Adipose tissue (tissue), 3 donors: Measurements from ENCODE around the gene ERI3. TPM values are rescaled to one million over a fixed set of nuclear protein-coding genes. Genes with fewer than 3 reads are reported as not detected.

Experiments
- H3K27ac ChIP-seq: one replicate; pipeline ENCODE4 v1.5.1; 2013; ENCODE audit warnings: low read depth, low read length
- WGBS, 3 donors: extraction: QIAGEN DNeasy Blood & Tissue Kit; methylation state at CpG; one replicate each; pipeline ENCODE4 v1.1.7; 2013; 5-methylcytosine and 5-hydroxymethylcytosine counted together
- polyA plus RNA-seq, 3 donors: library from polyadenylated mRNA; stranded (reverse); fragments of 200-250 nt; gene quantifications; one replicate each; pipeline ENCODE4 v1.2.3, GENCODE V29; 2013
- donor health status: healthy with polysubstance abuse.
- donor health status: Bipolar disorder and iron deficiency.
- donor health status: healthy.

Gene ERI3
- polyA plus RNA-seq, 3 donors = 23.1 to 36.3 (median 33.3) TPM

DNA sequence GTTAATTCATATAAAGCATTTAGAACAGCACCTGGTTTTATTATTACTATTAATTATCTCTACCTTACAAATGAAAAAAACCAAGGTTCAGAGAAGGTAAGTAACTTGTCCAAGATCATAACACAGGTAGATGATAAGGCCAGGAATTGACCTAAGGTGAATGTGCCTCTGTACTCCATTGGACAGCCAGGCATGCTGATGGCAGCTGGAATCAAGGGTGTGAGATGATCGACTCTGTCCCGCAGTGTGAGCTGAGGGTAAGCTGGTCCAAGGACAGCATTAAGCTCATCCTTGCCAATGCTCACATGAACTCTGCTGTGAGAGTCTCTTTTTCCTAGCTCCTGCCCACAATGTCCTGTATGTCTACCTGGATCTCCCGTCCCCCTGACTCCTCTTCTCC is 83.4 kb downstream of the ERI3 start:
- H3K27ac ChIP-seq = no peak overlapping the region
- 95 to 100% (median 98%) methylated on average over 3 of the region's 3 CpGs for WGBS, 3 donors

DNA sequence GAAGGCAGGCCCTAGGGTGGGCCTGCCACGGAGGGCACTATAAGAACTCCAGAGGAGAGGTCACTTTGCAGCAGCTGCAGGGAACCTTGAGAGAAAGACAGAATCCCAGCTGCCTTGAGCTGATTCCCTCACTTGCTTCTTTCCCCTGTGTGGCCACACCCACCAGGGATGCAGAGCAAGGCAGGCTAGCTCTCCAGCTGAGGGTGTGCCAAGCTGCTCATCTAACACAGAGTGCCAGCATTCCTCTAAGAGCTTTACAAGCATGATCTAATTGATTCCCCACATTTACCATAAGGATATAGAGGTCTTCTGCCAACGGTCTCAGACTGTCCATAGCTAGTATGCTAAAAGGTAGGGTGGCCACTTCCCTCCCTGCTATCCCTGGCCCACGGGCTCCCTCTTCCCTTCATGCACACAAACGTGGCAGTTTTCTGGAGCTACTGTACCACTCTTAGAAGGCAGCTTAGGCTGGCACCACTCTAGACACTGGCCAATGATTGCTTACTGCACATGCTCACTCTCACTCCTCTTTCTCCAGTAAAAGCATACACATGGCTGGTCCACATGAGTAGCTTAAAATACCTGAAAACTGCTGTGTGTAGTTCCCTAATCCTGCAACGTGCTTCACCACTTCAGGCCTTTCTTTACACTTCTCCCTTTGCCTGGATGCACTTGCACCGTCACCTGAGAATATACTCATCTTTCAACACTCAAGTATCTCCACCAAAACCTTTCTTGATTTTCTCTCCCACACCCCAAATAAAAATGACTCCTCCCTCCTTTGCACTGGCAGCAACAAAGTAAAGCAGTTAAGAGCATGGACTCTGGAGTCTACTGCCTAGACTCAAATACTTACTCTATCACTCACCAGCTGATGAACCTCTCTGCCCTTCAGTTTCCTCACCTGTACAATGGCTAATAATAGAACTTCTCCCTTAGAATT is 84.1 kb downstream of the ERI3 start:
- WGBS, 3 donors = 72 to 86% (median 82%) methylated on average over 6 of the region's 6 CpGs
- no peak overlapping the region for H3K27ac ChIP-seq

DNA sequence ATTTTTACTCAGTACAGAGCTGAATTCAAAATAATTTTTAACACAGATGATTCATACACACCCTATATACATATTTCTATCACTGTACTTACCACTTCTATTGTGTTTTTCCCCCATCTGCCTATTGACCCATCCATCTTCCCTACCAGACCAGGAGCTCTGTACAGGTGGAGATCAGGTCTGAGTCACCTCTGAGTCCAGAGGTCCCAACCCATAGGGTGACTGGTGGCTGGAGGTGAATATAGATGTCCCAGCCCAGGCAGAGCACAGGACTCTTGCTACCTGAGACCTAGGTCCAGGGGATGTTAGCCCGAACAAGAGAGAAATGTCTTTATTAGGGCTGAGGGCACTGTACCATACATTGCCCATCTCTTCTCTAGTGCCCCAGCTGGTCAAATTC is 87.0 kb downstream of the ERI3 start:
- H3K27ac ChIP-seq = no peak overlapping the region
- 93 to 100% (median 97%) methylated on average over 1 of the region's 1 CpG for WGBS, 3 donors

DNA sequence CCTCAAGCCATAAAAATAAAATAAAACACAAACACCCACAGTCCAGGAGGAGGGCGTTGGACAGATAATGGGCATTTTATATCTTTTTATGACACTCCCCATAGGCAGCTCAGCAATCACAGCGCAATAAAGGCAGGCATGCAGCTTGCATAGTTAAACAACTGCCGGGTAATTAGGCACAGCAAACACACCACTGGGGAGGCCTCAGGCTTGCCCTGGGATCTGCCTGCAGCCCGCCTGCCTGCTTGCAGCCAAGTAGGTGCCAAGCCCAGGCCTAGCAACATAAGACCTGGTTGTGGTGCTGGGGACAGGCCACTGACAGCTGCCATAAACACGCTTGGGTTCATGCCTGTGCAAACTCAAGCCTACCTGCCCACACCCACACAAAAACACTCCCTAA is 87.6 kb downstream of the ERI3 start:
- 89 to 94% (median 94%) methylated on average over 5 of the region's 5 CpGs for WGBS, 3 donors
- H3K27ac ChIP-seq = no peak overlapping the region

DNA sequence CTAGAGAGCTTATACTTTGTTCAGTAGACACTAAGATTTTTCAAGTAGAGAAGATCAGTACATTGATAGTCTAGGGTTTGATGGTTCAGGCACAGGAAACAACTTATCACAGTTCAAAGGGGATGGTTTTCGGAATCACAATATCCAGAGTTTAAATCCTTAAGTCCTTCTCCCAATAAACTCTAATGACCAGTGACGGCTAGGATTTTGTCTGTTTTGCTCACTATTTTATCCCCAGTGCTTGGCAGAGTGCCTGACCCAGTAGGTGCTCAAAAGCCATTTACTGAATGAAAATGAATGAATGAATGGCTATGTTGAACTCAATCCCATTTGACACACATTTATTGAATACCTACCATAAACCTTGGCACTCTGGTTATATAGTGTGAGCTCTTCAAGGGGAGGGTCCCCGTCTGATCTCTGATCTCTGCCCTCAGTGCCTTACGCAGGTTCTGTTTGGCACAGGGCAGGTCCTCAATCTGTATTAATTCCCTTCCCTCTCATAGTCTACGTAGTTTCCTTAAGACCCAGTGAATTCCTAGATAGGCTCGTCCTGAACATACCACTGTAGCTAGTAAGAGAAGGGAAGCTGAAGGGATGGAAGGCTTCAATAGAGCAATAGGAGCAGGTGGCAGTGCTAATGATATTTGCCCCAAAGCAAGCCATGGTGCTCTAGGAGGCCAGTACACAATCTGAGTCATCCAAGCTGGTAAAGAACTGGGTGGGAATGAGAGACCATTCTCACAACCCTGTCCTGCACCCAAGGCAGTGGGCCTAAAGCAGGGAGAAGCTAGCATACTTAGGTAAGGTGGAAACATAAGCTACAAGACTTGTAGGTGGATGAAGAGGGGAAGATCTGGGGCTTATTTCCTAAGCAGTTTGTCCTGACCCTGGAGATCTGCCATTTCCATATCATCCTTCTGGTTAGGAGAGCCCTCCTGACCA is 88.4 kb downstream of the ERI3 start:
- 91 to 98% (median 96%) methylated on average over 6 of the region's 6 CpGs for WGBS, 3 donors

DNA sequence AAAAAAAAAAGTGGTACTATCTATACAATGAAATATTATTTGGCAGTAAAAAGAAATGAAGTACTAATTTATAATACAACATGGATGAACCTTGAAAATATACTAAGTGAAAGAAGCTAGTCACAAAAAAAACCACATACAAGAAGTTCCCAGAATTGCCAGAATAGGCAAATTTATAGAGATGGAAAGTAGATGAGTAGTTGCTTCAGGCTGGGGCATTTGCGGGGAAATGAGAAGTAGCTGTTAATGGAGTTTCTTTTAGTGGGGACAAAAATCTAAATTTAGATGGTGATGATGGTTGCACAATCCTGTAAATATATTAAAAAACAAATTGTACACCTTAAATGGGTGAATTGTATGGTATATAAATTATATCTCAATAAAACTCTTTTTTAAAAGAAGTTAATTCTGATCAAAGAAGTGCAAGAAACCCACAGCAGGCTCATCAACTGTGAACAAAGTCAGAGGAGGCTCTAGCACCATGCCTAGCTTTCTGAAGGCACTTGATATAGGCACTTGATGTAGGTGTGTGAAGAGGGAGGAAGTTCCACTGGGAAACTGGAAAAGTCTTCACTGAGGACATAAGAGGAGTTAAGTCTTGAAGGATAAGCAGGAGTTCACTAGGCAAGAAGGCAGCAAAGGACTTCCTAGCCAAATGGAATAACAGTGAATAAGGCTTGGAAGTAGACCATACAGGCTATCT is 89.2 kb downstream of the ERI3 start:
- no peak overlapping the region for H3K27ac ChIP-seq
- WGBS, 3 donors = 81 to 91% (median 87%) methylated on average over 1 of the region's 1 CpG

More for the DNA sequence above, 88.4 kb downstream of the ERI3 start:
- H3K27ac ChIP-seq = no peak overlapping the region

DNA sequence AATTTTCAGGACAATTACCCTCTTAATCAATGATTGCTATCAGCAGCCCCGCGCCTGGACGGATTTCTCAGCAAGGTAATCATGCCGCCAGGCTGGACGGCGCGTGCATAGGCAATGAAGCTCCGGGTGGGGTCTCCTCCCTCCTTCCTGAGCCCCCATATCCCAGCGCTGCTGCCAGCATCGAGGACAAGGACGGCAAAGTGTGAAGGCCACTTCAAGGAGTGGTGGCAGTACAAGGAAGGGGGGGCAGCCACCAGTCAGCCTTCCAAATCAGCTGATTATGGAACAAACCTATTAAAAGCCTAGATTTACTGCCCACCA is 90.6 kb downstream of the ERI3 start:
- H3K27ac ChIP-seq = no peak overlapping the region
- WGBS, 3 donors = 91 to 93% (median 92%) methylated on average over 11 of the region's 11 CpGs

DNA sequence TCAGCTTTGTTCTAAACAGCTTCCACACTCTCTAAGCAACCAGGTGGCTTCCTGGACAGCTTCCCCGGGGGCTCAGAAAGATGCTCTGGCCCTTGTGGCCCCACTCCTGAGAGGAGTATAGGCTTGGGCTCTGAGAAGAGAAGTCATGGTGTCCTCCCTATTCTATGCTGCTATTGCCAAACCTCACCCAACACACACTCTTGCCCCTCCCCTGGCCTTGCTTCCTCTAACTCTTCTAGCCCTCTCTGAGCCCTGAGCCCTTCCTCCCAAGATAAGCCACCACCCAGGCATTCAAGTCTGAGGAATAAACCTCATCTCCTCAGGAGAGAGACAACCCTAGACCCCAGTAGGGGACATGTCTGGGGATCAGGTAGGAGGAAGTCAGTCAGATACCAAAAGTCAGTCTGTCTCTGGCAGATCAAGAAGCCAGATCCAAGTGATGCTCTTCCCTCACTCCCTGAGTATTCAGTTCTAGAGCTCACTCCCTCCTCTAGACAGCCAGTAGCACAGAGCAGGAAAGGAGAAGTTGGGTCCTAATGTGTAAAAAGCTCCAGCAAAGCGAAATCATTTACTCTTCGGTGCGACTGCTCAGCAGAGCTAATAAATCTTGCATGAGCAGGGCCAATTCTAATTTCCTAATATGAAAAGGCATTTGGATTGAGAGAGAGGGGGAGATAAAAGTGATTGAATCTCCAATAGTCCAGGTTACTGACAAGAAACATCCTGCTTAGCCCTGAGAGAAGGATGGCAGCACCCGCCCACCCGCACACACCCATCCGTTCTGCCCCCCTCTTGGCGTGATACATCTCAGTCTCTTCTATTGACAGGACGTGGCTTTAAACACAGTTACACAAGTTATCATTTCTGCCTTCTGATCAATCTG is 91.2 kb downstream of the ERI3 start:
- H3K27ac ChIP-seq = no peak overlapping the region
- WGBS, 3 donors = 85 to 92% (median 89%) methylated on average over 9 of the region's 9 CpGs

DNA sequence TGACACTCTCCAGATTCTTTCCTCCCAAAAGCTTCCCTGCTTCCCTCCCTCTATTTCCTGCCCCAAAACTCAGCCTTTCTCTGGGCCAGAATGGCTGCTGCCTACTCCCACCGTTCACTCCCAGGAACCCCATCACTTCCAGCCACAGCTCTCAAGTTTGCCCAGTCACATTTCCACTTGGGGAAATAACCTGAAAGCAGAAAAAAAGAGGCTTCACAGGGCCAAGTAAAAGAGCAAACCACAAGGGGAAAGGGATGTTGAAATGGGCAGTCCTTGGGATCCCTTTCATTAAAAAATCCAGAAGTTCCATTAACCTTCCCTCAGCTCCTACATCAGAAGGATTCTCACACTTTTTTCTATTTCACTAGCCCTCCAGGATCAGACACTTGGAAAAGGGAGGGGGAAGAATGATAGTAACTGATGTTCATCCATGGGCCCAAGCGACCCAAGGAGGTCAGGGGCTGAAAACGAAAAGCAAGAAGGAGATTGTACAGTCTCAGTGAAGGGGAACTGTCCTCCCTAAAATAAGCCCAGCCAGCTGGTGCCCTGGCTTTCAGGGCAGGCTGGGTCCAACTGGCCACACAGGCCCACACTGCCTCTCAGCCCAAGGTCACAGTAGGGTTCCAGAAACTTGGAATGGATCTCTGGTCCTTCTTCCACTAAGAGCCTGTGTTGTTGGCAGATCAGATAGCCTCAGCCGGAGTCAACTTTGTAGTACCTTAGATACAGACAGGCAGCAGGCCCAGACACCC is 92.1 kb downstream of the ERI3 start:
- H3K27ac ChIP-seq = no peak overlapping the region
- WGBS, 3 donors = 77 to 81% (median 81%) methylated on average over 4 of the region's 4 CpGs

DNA sequence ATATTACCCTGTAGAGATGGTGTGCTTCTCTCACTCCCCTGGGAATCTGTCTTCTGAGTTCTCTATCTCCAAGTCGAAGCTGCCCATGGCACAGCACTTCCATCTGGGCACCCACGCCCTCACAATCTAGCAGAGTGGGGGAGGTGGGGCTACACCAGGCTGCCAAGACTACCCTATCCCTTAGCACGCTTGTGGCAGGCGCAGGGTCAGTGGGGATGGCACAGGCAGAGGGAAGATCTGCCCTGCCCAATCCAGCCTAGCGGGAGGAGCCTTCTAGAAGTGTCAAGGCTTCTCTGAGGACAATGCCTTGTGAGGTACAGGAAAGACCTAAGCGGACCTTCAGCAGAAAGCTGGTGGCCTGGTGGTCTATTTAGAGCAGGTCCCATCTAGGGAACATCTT is 92.6 kb downstream of the ERI3 start:
- WGBS, 3 donors = 91 to 96% (median 91%) methylated on average over 6 of the region's 6 CpGs
- no peak overlapping the region for H3K27ac ChIP-seq

DNA sequence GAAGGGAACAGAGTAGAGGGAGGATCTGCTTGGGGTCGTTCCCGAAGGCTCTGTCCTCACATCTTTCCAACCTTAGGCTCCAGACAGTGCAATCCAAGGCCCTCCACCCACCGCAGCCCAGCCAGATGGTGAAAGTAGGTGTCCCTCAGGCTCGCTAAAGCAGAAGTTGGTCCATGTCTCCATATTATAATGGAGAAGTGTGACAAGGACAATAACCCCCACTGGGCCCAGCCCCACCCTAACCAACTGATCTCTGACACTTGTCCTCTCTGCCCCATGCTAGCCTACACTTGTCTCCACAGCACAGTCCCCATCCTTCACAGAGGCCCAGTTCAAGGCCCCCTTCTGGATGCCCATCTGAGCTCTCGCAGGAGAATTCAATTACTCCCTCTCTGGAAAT is 93.1 kb downstream of the ERI3 start:
- H3K27ac ChIP-seq = no peak overlapping the region
- 73 to 96% (median 79%) methylated on average over 5 of the region's 5 CpGs for WGBS, 3 donors

DNA sequence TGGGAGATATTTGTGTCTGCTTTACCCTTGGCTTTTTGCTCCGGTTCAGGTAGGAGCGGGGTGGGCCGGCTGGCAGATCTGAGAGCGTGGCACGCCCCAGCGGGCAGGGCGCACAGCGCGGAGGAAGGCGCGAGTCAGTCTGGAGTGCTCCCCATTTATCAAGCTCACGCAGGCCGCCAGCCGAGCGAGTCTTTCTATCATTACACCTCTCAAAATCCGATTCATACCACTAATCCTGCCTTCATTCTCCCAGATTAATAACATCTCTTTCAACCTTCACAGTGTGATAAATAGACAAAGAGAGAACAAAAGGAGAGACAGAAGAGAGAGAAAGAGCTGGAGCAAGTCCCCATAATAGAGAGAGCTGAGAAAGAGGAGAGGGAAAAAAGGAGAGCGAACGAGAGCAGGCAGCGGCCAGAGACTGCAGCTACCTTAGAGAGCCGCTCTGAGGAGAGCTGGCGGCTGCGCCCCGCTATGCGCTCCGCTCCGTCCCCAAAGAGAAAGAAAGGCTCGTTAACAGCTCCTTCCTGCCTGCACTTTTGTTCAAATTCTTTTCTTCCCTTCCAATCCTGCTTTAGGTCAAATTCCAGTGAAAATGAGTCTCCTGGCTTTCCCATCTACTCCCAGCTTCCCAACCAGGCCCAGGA is 93.8 kb downstream of the ERI3 start:
- no peak overlapping the region for H3K27ac ChIP-seq
- WGBS, 3 donors = 96 to 98% (median 96%) methylated on average over 26 to 27 of the region's 27 CpGs

DNA sequence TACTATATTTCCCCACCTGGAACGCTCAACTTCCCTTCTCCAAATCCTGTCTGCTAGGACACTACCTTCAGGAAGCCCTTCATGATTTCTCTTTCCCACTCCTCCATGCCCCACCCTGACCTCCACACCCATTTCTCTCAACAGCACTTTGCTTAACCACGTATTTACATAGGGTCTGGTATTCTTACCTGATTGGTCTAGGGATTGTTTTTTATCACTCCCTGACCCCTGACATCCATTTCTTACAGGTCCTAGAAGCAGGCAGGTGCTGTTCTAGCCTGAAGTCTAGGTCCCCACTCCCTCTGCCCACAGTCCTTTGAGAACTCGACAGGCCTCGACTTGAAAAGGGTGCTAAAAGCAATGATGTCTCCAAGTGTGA is 94.3 kb downstream of the ERI3 start:
- no peak overlapping the region for H3K27ac ChIP-seq
- WGBS, 3 donors = 82 to 88% (median 85%) methylated on average over 4 of the region's 4 CpGs

DNA sequence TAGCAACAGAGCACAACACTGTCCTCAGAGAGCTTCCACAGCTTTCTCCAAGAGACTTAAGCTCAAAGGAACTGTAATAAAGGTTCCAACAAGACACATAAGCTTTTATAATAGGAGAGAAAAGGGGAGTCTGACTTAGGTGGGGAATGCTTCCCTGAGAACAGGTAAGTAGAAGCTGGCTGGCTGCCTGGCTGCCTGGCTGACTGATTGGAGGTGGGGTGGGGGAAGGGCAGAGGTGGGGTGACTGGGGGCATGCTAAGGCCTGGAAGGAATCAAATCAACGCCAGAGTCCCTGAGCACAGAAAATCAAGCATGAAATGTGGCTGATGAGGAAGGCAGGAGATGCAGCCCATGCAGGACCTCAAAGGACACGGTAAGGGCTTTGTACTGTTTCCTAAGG is 96.0 kb downstream of the ERI3 start:
- 90 to 93% (median 91%) methylated on average over 2 of the region's 2 CpGs for WGBS, 3 donors
- no peak overlapping the region for H3K27ac ChIP-seq

DNA sequence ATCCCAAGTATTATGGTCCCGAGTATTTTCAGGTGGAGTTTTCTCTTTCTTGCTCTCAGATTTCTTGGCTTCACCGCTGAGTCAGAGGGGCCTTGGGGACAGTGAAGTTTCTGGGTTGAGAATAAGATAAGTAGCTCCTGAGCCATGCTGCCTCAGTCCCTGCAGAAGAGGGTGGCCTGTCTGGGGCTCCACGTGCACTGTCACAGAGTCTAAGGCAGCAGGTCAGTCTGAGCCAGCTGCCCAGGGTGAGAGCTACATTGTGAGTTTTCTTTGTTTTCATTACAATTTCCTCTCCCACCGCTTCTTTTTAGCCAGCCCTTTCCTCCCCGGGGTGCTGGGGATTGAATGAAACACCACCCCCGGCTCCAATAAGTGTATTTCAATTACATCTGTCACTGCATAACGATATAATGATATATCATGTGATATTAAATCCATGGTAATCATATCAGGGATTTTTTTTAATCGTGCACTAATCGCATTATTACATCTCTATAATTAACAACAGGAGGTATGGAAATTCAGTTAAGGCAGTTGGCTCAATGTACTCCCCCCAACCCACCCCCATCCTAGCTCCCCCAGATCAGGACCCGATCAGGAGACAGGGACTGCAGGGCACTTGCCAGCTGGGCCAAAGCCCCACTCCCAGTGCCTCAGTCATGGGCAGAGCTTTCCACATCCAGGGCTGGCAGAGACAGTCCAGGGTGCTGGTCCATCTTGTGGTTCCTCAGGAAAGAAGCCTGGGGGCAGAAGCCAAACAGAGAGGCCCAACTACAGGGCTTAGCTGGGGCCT is 98.1 kb downstream of the ERI3 start:
- 91 to 93% (median 92%) methylated on average over 10 of the region's 10 CpGs for WGBS, 3 donors
- H3K27ac ChIP-seq = no peak overlapping the region

DNA sequence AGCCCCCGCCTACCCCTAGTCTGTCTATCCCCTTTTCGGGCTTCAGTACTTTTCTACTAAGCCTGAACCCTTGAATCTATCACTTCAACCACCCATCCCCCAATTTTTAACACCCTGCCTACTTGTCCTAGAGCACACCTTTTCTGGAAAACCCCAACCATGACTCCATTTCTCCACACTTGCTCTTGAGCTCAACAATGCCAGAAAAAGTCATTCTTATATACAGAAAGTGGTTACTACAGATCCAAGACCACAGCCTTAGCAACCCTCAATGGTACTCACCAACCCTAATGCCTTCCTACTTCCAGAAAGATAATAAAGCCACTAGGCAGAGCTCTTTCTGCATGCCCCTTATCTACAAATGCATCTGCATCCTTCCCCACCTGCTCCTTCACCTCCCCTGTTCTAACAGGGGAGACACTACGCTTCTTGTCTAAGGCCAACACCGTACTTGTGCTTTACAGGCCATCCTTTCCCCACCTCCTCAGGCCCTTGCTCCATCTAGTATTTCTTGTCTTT is 100.6 kb downstream of the ERI3 start:
- no peak overlapping the region for H3K27ac ChIP-seq
- WGBS, 3 donors = 92 to 95% (median 92%) methylated on average over 4 of the region's 4 CpGs
